ENCODE results near the gene PLD1.
A peak's percentile ranks its signal among the peaks of the same experiment; 100 is the strongest.
"Not testable (repeated sequence)": the region's sequence is repeated elsewhere in the genome, so short reads cannot be mapped to it uniquely, and the experiment has no call there.

Gene PLD1

DNA sequence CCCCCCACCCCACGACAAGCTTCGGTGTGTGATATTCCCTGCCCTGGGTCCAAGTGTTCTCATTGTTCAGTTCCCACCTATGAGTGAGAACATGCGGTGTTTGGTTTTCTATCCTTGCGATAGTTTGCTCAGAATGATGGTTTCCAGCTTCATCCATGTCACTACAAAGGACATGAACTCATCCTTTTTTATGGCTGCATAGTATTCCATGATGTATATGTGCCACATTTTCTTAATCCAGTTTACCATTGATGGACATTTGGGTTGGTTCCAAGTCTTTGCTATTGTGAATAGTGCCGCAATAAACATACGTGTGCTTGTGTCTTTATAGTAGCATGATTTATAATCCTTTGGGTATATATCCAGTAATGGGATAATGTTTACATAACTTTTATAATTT is 4.4 kb upstream of the PLD1 start:
- DNase-seq (ENCODE audit: low spot score) = not testable (repeated sequence)

DNA sequence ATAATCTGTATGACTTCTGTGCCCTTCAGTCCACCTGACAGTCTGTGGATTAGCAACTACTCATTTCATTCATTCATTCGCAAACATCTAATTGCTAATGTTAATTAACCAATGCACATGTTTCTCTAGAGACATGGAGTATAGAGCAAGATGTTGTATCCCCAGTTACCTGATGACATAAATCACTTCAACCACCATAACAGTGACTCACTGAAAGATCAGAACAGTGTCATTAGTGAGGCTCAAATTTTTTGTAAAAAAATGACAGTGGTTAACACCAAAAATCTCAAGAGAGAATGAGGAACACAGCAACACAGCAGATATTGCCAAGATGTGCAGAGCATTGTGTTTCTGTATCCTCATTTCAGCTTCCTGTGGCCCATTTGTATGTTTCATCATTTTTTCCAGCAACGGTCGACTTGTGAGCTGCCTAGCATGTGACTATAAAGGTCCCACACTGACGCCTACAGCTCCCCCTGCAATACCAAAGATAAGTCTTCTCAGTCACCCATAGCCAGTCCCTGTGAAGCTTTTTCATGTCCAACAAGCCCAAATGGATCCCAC is 3.7 kb upstream of the PLD1 start:
- no peak for DNase-seq (ENCODE audit: low spot score)

DNA sequence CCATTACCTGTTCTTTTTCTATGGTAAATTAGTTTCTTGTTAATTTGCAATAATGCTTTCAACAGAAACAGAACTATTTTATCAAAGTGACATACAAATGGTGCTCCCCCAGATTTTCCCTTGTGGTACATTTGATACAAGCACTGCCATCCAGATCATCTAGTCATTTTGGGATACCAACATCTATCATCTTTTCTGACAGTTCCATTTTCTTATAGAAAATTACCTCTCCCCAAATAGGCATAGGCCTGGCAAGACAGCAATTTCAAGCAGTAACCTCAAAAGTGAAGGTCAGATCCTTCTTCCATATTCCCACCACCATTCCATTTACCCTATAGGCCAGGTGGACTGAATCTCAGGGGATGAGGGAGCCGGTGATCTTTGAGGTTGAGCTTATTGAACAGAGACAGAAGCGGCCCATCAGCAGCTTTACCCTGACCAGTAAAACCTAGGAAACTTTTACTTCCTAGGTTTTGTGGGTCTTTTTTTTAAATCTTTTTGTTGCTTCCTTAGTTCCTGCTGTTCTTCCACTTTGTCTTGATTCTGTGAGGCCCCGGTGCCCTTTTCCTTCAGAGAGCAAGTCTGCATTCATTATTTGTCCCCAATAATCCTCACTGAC is 3.1 kb upstream of the PLD1 start:
- no peak for DNase-seq (ENCODE audit: low spot score)

DNA sequence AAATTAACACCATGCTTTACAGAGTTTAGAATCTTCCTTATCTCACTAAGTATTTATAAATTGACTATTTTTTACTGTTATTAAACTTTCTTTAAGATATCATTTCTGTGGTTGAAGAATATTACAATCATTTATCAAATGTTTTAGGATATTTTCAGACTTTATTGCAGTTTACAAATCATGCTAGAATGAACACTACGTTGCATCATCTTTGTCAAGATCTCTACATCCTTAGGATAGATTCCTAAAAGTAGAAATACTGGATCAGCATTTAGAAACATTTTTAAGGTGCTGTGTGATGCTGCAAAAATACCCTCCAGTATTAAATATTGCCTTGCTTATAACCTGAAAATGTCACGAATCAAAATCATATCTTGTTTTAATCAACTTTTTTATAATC is 2.5 kb upstream of the PLD1 start:
- DNase-seq (ENCODE audit: low spot score) = no peak

GRCh38 chr3:171811913-171812335 is 1.6 kb upstream of the PLD1 start:
- no peak for DNase-seq (ENCODE audit: low spot score)

- DNase-seq (ENCODE audit: low spot score) = peak; percentile 50
These were observed 1.1 kb upstream of the PLD1 start for GRCh38 chr3:171811295-171811912.

DNA sequence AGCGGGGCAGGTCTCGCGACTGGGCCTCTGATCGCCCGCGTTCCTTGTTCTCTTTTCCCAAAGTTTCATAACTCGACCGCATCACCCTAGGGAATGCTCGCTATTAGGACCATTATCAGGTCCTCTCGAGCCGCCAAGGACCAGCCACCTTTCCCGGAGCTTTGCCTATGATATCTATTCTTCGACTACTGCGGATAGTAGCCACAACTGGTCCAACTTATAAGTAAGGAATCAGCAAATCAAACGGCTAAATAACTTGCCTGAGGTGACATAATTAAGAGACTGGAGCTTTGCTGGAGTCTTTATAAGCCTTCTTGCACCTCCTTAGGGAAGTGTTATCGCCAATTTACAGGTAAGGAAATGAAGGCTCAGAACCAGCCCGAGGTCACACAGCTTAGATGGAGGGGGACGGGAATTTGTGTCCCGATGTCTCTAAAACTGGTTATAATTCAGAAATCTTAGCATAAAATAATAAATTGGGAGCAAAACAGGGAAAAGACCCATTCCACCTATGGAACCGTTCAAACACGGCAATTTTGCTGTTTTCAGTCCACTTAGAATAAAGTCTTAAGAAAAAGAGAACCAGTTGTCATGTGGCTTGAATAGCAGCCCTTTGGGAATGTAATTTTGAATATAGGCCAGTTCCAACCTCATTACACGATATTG is 479 bp upstream of the PLD1 start:
- no peak for DNase-seq (ENCODE audit: low spot score)

DNA sequence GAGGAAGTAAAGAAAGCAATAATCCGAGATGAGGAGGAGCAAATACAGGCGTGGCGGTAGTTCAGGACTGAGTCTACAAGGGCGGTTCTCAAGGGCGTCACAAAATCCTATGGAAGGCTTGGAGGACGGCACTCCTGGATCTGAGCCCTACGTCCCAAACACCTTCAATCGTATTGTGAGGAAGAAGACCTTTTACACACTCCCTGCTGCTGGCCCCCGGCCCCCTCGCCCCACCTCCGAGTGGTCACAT is 747 bp downstream of the PLD1 start:
- DNase-seq (ENCODE audit: low spot score) = peak; percentile 59

DNA sequence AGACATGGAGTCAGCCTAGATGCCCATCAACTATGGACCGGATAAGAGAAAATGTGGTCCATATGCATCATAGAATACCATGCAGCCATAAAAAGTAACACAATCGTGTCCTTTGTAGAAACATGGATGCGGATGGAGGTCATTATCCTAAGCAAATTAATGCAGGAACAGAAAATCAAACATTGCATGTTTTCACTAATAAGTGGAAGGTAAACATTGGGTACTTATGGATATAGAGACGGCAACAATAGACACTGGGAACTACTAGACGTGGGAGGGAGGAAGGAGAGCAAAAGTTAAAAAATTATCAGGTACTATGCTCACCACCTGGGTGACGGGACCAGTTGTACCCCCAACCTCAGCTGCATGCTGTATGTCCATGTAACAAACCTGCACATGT is 2.5 kb downstream of the PLD1 start:
- DNase-seq (ENCODE audit: low spot score) = no peak

DNA sequence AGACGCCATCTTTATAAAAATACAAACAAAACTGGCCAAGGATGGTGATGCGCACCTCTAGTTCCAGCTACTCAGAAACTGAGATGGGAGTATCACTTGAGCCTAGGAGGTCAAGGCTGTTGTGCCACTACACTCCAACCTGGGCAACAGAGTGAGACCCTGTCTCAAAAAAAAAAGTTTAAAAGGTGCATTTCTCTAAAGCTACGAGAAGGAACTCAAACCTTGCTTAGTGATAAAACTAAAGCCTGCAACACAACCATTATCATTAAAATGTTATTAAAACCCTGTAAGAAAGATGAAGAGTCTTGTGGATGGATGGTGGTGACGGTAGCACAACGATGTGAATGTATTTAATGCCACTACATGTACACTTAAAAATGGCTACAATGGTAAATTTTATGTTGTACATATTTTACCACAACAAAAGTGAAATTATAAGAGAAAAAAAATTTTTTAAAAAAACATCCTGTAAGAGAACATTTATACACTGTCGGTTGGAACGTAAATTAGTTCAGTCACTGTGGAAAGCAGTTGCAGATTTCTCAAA is 3.1 kb downstream of the PLD1 start:
- DNase-seq (ENCODE audit: low spot score) = no peak

DNA sequence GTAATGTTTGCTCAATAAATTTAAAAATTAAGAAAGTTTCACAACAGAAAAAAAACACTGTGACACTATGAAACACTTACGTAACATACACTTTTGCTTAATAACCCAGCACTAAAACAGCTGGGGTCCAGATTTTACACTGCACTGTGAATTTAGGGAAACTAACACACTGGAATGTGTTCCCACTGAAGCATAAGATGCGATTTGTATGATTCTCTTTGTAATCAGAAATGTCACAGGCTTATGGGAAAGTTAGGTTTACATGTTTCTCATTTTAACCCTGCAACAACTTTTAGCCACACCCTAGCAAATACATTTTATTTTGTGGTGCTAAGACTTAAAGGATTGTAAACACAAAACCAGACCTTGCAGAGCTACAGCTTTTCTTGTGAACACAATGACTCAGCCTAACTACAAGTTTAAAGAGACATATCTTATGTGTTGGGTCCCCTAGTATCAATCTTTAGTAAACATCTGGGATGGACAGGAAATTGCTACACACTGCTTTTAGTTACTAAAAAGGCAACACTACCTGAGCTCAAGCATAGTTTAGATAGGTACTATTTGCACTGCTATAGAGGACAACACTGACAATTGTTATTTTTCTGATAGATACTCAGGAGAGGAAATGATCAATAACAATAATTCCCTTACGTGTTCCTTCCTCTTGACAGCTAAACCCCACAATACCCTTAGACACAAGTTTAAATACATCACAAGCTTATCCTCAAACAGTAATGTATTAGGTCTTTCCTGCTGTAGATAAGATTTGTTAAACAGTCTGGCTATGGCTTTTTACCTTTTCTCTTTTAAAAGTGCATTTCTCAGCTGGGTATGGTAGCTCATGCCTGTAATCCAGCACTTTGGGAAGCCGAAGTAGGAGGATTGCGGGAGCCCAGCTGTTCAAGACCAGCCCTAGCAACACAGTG is 3.8 kb downstream of the PLD1 start:
- no peak for DNase-seq (ENCODE audit: low spot score)

DNA sequence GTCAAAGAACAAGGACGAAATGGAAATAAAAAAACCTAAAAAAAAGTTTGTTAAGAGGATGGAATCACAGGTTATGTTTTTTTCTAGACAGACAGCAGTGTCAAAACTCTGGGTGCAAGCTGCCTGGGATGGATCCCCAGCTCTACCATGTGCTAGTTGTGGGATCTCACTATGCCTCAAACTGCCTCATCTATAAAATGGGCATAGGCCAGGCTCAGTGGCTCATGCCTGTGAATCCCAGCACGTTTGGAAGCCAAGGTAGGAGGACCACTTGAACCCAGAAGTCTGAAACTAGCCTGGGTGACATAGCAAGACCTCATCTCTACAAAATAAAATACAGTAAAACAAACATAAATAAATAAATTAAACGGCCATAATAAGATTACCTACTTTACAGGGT is 4.6 kb downstream of the PLD1 start:
- no peak for DNase-seq (ENCODE audit: low spot score)

DNA sequence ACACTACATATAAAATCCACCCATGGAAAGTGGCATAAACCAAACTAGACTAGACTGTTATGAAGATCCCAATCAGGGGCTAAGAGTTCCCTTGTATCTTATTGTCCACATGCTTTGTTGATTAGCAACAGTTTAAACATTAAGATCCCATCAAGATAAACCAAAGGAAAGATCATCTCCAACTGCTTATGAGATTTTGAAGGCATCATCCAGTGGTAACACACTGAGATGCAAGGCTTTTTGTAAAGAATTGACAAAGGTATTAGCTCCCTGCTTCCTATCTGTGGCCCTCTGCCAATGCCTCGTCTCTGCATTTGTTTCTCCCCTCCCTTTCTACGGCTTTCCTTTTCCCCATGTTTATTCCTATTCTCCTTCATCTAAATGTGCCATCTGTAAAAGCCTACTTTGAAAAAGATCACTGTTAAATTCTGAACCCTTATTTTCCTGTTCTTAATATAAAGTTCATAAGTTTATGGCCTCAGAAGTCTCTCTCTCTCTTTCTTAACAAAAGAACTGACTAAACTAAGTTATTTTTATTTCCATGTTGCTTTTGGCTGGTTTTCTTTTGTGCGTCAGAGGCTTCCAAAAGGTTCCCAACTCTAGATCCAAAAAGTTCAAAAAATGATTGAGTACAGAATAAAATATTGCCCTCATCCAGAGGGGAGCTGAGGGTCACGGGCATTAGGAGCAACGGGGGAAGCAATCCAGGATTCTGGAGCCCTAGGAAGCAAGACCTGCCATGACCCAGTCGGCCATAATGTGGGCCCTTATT is 5.5 kb downstream of the PLD1 start:
- DNase-seq (ENCODE audit: low spot score) = no peak

DNA sequence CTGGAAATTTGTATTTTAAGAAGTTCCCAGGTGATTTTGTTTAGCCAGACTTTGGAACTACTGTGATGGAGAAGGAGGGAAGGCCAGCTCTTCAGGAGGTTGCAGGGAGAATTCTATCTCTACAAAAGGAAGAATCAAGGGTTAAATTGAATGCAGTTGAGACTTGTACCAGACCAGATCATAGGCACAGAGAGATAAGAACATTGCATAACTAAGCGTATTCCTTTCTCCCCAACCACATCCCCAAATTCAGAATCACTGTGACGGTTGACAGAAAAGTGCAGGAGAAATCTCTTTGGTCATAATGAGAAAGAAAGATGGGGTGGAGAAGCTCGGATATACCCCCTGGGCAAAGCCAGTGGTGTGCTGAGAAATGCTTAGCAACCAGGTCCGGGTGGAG is 7.2 kb downstream of the PLD1 start:
- DNase-seq (ENCODE audit: low spot score) = no peak

- DNase-seq (ENCODE audit: low spot score) = no peak
These were observed 7.7 kb downstream of the PLD1 start for GRCh38 chr3:171802590-171802956.

DNA sequence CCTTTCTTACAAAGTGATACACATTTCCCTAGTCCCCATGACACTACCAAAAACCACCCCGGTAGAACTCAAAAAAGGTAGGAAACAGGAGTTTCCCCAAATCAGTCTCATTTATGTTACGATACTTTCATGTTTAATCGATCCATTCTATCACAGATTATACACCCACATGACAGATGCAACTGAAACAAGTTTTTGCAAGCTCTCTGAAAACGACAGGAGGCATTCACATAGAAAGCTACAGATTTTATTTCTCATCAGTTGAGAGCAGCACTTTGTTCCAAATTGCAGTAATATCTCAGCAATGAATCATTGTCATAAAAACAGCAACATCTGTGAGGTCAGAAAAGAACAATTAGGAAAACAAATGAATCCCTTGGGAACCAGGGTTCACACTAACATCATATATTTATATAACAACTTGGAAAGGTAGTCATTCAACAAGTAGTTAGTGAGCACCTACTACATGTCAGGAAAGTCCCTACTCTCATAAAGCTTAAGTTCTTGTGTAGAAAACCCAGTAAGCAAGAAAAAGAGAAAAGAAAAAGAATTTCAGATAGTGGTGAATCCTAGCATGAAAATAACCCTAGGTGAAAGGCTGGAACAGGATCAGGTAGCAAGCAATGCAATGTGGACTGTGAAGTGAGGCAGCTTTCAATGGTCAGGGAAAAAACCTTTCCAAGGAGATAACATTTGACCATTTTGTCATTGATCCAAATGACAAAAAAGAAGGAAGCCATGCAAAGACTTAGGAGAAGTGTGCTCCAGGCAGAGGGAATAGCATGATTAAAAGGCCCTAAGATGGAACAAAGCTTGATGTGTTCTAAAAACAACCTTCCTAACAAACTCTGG is 8.3 kb downstream of the PLD1 start:
- DNase-seq (ENCODE audit: low spot score) = peak; percentile 17

GRCh38 chr3:171799501-171799900 is 10.8 kb downstream of the PLD1 start:
- no peak for DNase-seq (ENCODE audit: low spot score)

- no peak for DNase-seq (ENCODE audit: low spot score)
These were observed 12.4 kb downstream of the PLD1 start for GRCh38 chr3:171797873-171798272.

DNA sequence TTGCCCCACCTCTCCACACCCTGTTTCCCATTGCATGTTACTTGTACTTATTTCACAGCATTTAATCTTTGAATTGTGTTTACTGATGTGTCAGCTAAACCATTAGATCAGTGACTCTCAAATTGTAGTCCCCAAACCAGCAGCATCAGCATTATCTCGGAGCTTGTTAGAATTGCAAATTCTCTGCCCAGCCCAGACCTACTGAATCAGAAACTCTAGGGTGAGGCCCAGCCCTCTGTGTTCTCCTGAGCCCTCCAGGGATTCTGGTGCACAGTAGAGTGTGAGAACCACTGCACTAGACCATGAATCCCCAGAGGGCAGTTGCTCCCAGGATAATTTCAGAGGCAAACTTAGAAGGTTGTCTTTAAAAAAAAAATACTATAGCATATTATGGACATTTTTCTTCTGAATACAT is 13.0 kb downstream of the PLD1 start:
- no peak for DNase-seq (ENCODE audit: low spot score)

DNA sequence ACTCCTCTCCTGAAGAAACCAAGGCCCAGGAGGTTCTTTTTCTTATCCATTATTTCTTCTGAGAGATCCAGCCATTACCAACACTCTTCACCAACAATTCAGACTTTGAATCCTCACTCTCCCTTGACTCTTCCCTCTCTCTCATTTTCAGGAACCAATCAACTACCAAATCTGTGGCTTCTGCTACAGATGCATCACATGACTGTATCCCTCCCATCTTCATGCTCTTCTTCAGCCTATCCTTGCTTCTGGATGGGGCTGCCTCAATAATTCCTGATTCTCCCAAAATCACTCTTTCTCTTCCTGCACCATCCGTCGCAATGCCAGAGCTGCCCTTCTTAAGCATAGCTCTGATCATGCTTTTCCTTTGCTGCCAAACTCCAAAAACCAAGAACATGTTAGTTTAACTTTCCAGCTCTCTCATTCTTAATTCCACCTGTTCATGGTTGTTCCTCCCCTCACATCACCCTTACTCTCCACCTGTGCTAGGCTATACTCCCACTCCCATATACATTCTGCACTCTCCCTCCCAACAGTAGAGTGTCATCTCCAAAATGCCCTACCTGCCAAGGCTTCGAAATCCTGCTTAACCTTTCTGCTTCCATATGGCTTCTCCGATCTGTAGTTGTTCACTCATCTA is 13.5 kb downstream of the PLD1 start:
- no peak for DNase-seq (ENCODE audit: low spot score)
